Body of pancreas (tissue), 4 donors: Measurements from ENCODE around the gene CFAP61.

Experiments
- POLR2A ChIP-seq, 3 donors: fragments of 450-650 bp; IDR thresholded peaks; one replicate each; pipeline ENCODE4 v1.6.1; 2016; ENCODE audit warnings: antibody characterized with exemption in 3 of 3, mild to moderate bottlenecking in 2 of 3
- TF ChIP-seq, protein P1 (sequence below), 7 experiments: fragments of 450-650 bp in 4 of 7; fragments of 200-600 bp in 3 of 7; sonication (generic) in 3 of 7; IDR thresholded peaks; one replicate each; pipeline ENCODE4 v1.5.1; 2016 to 2019; ENCODE audit warnings: antibody characterized with exemption in 7 of 7

DNA sequence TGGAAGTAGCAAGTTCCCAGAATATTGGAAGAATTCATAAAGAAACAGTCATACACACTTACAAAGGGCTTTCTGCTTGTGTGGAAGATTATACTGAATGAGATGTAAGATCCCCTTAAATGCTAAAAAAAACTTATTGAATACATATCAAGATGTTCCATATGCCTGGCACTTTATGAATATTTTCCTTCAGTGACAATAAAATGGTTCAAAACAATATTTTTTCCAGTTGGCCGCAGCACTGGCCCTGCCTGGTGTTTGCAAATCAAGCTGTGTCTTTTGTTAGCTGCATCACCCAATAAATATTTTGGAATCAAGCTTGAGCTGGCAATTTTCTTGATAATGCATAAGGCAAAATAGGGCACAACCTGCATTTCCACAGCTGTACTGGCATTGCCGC is 51.2 kb downstream of the CFAP61 start:
- TF ChIP-seq, protein P1, sequence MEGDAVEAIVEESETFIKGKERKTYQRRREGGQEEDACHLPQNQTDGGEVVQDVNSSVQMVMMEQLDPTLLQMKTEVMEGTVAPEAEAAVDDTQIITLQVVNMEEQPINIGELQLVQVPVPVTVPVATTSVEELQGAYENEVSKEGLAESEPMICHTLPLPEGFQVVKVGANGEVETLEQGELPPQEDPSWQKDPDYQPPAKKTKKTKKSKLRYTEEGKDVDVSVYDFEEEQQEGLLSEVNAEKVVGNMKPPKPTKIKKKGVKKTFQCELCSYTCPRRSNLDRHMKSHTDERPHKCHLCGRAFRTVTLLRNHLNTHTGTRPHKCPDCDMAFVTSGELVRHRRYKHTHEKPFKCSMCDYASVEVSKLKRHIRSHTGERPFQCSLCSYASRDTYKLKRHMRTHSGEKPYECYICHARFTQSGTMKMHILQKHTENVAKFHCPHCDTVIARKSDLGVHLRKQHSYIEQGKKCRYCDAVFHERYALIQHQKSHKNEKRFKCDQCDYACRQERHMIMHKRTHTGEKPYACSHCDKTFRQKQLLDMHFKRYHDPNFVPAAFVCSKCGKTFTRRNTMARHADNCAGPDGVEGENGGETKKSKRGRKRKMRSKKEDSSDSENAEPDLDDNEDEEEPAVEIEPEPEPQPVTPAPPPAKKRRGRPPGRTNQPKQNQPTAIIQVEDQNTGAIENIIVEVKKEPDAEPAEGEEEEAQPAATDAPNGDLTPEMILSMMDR (IDR thresholded peaks at IDR 0.05): no peak
- no peak for TF ChIP-seq POLR2A (IDR thresholded peaks at IDR 0.05)
